OCI-LY3 (cell line): ENCODE measurements around the gene AOAH.

ENCODE experiments used
- H2AFZ ChIP-seq: fragments of 200-600, 300-600 bp; shearing (Covaris generic); 2 replicates; pipeline ENCODE4 v1.6.0; 2014; ENCODE audit warnings: antibody characterized with exemption, low read depth, low read length
- H3K27ac ChIP-seq: fragments of 200-600, 300-600 bp; sonication (generic); 2 replicates; pipeline ENCODE4 v1.5.1; 2014; ENCODE audit warnings: mild to moderate bottlenecking, low read length, moderate library complexity, mixed read lengths
- H3K27me3 ChIP-seq: fragments of 200-600, 300-600 bp; sonication (generic); 2 replicates; pipeline ENCODE4 v1.6.1; 2014; ENCODE audit warnings: low read depth, low read length, mixed read lengths
- H3K36me3 ChIP-seq: fragments of 200-600, 300-600 bp; sonication (generic); replicated peaks from 2 replicates; pipeline ENCODE3; 2014; ENCODE audit warnings: low read depth, low read length, mixed read lengths
- H3K4me1 ChIP-seq: fragments of 300-600, 200-600 bp; sonication (generic); 2 replicates; pipeline ENCODE4 v1.6.1; 2014; ENCODE audit warnings: low read length, mixed read lengths
- H3K4me2 ChIP-seq: fragments of 200-600, 300-600 bp; sonication (generic); 2 replicates; pipeline ENCODE4 v1.6.1; 2014; ENCODE audit warnings: low read length, mixed read lengths
- H3K4me3 ChIP-seq: fragments of 300-600, 200-600 bp; sonication (generic); 2 replicates; pipeline ENCODE4 v1.5.1; 2014; ENCODE audit warnings: antibody characterized with exemption, mild to moderate bottlenecking, low read length, moderate library complexity
- H3K79me2 ChIP-seq: fragments of 300-600, 200-600 bp; shearing (Covaris generic); 2 replicates; pipeline ENCODE4 v1.6.1; 2014; ENCODE audit warnings: mild to moderate bottlenecking, low read length, mixed read lengths
- H3K9ac ChIP-seq: fragments of 300-600, 200-600 bp; shearing (Covaris generic); 2 replicates; pipeline ENCODE4 v1.6.0; 2014; ENCODE audit warnings: mild to moderate bottlenecking, low read length, moderate library complexity
- H3K9me3 ChIP-seq: fragments of 200-600, 300-600 bp; shearing (Covaris generic); 2 replicates; pipeline ENCODE4 v1.6.1; 2014; ENCODE audit warnings: low read length, mixed read lengths; ENCODE audit not compliant: insufficient read depth
- H4K20me1 ChIP-seq: fragments of 200-600, 300-600 bp; sonication (generic); 2 replicates; pipeline ENCODE4 v1.6.1; 2016; ENCODE audit warnings: low read length, mixed read lengths; ENCODE audit not compliant: insufficient read depth
- CTCF ChIP-seq: fragments of 200-600, 300-600 bp; sonication (generic); IDR thresholded peaks from 2 replicates; pipeline ENCODE4 v1.5.1; 2014; ENCODE audit warnings: antibody characterized with exemption, low read length, low read depth
- EZH2phosphoT487 ChIP-seq: fragments of 200-600 bp; shearing (Covaris generic); IDR thresholded peaks from 2 replicates; pipeline ENCODE4 v1.6.1; 2018; ENCODE audit warnings: antibody characterized with exemption, mixed run types, low read depth

Gene AOAH

DNA sequence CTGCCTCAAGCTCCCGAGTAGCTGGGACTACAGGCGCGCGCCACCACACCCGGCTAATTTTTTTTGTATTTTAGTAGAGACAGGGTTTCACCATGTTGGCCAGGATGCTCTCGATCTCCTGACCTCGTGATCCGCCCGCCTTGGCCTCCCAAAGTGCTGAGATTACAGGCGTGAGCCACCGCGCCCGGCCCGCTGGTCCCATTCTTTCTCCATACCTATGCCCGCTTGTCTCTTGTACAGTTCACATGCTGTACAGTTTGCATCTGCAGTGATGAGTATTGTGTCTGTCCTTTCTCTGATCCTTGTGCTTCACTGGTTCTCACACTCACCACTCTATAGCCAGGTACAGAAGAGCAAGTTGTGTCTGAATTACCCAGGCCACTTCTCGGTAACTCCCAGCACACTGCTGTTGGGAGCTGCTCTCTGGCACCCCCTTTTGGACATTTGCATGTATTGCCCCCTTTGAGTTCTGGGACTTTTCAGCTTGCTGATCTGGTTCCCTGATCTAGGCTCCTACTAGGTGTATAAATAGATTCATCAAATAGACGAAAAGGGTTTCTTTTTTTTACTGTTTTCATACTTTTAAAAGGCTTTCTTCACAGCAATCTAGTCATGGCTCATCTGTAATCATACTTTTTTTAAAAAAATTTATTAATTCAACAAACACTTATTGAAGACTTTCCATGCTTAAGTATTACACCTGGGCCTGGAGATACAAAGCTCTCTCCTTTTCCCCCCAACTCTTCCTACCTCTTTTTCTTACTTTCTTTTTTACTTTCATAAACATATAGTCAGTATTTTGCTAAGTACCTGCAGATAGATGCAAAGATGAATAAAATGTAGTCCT is 53.5 kb downstream of the AOAH start:
- H3K4me1 ChIP-seq, result peaks cover 12% of the 10 kb centered on the region
- no peaks in the 10 kb centered on the region for H3K36me3 ChIP-seq
- no peak overlapping the region for H3K9ac ChIP-seq
- no peak overlapping the region for H3K4me3 ChIP-seq
- H2AFZ ChIP-seq, result no peak overlapping the region
- no peak overlapping the region for H3K4me2 ChIP-seq
- peaks cover 2% of the 10 kb centered on the region for H3K27me3 ChIP-seq
- no peaks in the 10 kb centered on the region for H3K9me3 ChIP-seq
- no peaks in the 10 kb centered on the region for H3K79me2 ChIP-seq
- peak; percentile 90 for TF ChIP-seq CTCF
- TF ChIP-seq EZH2phosphoT487, result no peak
- no peaks in the 10 kb centered on the region for H4K20me1 ChIP-seq
- no peak overlapping the region for H3K27ac ChIP-seq

DNA sequence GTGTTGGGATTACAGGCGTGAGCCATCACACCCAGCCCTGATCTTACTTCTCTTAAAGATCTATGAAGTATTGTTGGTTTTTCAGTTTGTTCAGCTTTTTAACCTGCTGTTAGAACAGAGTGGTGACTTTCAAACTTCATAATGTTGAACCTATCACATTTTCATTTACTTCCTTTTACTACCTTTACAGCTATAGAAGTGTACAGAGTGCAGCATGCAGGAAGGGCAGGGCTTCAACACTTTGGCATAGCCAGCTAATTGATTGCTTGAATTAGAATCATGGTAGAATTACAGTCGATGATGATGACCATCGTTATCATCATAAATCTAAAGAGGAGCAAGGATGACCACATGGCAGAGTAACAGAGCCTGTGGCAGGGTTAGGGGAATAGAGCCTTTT is 55.5 kb downstream of the AOAH start:
- peaks cover 2% of the 10 kb centered on the region; the same call in 1 of the 2 replicates for H3K27me3 ChIP-seq
- TF ChIP-seq EZH2phosphoT487 (no peak), CTCF (no peak)
- no peak overlapping the region for H3K27ac ChIP-seq

DNA sequence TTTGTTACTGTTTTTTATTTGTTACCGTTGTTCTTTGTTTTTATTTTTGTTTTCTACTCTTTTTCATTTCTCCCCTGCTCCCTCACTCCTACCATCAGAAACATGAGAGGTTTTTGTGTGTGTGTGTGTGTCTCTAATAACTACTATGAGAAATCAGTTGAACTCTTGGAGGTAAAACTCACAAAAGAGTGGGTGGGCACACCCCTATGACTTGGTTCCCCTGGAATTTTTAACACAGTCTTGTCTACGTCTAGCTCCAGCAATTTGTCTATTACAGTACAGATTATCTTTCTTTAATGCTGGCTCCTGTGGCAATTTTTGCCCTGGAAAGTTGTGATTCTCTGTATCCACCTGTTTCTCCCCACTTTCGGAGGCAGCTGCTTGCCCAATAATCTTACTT is 56.2 kb downstream of the AOAH start:
- H3K9ac ChIP-seq, result no peak overlapping the region
- no peaks in the 10 kb centered on the region for H3K79me2 ChIP-seq
- no peaks in the 10 kb centered on the region for H3K36me3 ChIP-seq
- no peaks in the 10 kb centered on the region for H3K27me3 ChIP-seq
- no peak overlapping the region for H3K27ac ChIP-seq
- no peak overlapping the region for H3K4me2 ChIP-seq
- no peak overlapping the region for H3K4me3 ChIP-seq
- no peak for TF ChIP-seq EZH2phosphoT487
- no peak for TF ChIP-seq CTCF
- H4K20me1 ChIP-seq, result no peaks in the 10 kb centered on the region
- no peak overlapping the region for H2AFZ ChIP-seq
- H3K4me1 ChIP-seq, result peaks cover 12% of the 10 kb centered on the region
- no peaks in the 10 kb centered on the region for H3K9me3 ChIP-seq

More for the DNA sequence above, 55.5 kb downstream of the AOAH start:
- H3K79me2 ChIP-seq, result no peaks in the 10 kb centered on the region
- no peak overlapping the region for H3K4me2 ChIP-seq
- H4K20me1 ChIP-seq, result no peaks in the 10 kb centered on the region
- no peak overlapping the region for H2AFZ ChIP-seq
- peaks cover 12% of the 10 kb centered on the region for H3K4me1 ChIP-seq
- H3K9ac ChIP-seq, result no peak overlapping the region
- no peak overlapping the region for H3K4me3 ChIP-seq
- no peaks in the 10 kb centered on the region for H3K9me3 ChIP-seq
- H3K36me3 ChIP-seq, result no peaks in the 10 kb centered on the region

DNA sequence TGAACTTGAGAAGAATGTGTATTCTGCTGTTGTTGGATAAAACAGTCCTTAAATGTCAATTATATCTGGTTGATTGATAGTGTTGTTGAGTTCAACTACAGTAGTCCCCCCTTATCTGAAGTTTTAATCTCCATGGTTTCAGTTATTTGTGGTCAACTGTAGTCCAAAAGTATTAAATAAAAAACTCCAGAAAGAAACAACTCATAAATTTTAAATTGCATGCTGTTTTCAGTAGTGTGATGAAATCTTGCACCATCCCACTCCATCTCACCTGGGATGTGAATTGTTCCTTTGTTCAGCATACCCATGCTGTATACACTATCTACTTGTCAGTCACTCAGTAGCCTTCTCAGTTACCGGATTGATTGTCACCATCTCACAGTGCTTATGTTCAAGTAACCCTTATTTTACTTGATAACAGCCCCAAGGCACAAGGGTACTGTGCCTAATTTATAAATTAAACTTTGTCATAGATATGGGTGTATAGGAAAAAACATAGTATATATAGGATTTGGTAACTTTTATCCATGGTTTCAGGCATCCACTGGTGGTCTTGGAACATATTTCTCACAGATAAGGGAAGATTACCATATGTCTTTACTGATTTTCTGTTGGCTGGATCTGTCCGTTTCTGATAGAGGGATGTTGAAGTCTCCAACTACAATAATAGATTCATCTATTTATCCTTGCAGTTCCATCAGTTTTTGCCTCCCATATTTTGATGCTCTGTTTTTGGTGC is 57.1 kb downstream of the AOAH start:
- no peak overlapping the region for H3K4me2 ChIP-seq
- H3K9ac ChIP-seq, result no peak overlapping the region
- H4K20me1 ChIP-seq, result no peaks in the 10 kb centered on the region
- no peaks in the 10 kb centered on the region for H3K36me3 ChIP-seq
- H3K4me1 ChIP-seq, result peaks cover 12% of the 10 kb centered on the region
- TF ChIP-seq CTCF, result no peak
- TF ChIP-seq EZH2phosphoT487, result no peak
- no peak overlapping the region for H3K4me3 ChIP-seq
- no peak overlapping the region for H2AFZ ChIP-seq
- H3K27ac ChIP-seq, result no peak overlapping the region
- H3K79me2 ChIP-seq, result no peaks in the 10 kb centered on the region
- H3K9me3 ChIP-seq, result no peaks in the 10 kb centered on the region
- 0 out of 2 replicates have a peak, but pooled peaks cover 2% of the 10 kb centered on the region for H3K27me3 ChIP-seq
